ENCODE results near the gene GRIK5.

- TF ChIP-seq EZH2 (IDR thresholded peaks at IDR 0.05; ENCODE audit: borderline replicate concordance, low read length): no peak
- no peak for TF ChIP-seq CTCF (conservative IDR thresholded peaks at IDR 0.05 in 1 of 2, IDR thresholded peaks at IDR 0.05 in 1 of 2; ENCODE audit: extremely low read depth in 1 of 2, insufficient read depth in 1 of 2, low read depth in 1 of 2, low read length in 2 of 2)
Observed at GRCh38 chr19:41994521-41994971, 75.5 kb downstream of the GRIK5 start.
